Kidney (tissue), 14 donors: ENCODE data around the gene ARHGEF12. TPM values are rescaled to one million over a fixed set of nuclear protein-coding genes. Genes with fewer than 3 reads are reported as not detected.

ENCODE experiments used
- DNase-seq, 5 donors: peaks; one replicate each; pipeline ENCODE4 v3.0.0-alpha.2; 2013 to 2020
- FAIRE-seq: peaks from 2 replicates; lab custom pipeline; 2012; peaks lifted over from hg19 to GRCh38; lab: Jason Lieb, UNC
- H3K27ac ChIP-seq, 2 donors: one replicate each; pipeline ENCODE4 v1.7.0; 2013; ENCODE audit warnings: low read depth in 2 of 2, low read length in 2 of 2, inconsistent platforms in 1 of 2
- H3K27me3 ChIP-seq: one replicate; pipeline ENCODE4 v1.7.1; 2013; ENCODE audit warnings: low read length, inconsistent platforms; ENCODE audit not compliant: control insufficient read depth, insufficient read depth
- H3K36me3 ChIP-seq, 3 donors: one replicate each; pipeline versions ENCODE4 v1.7.0 to v1.7.1; 2013; ENCODE audit warnings: low read length in 3 of 3, control low read depth in 1 of 3, inconsistent platforms in 1 of 3; ENCODE audit not compliant: insufficient read depth in 3 of 3, control insufficient read depth in 2 of 3
- H3K4me1 ChIP-seq, 3 donors: one replicate each; pipeline versions ENCODE4 v1.7.0 to v1.7.1; 2013; ENCODE audit warnings: low read length in 3 of 3, inconsistent platforms in 1 of 3, low read depth in 1 of 3; ENCODE audit not compliant: control insufficient read depth in 2 of 3, insufficient read depth in 2 of 3
- H3K4me3 ChIP-seq, 3 donors: one replicate each; pipeline versions ENCODE4 v1.7.0 to v1.8.1; 2013; ENCODE audit warnings: low read length in 3 of 3, control low read depth in 1 of 3, inconsistent platforms in 1 of 3
- H3K9ac ChIP-seq, 3 donors: one replicate each; pipeline versions ENCODE4 v1.7.0 to v1.7.1; 2013; ENCODE audit warnings: low read length in 3 of 3, control low read depth in 1 of 3, inconsistent platforms in 1 of 3
- H3K9me3 ChIP-seq, 3 donors: one replicate each; pipeline versions ENCODE4 v1.7.0 to v1.7.1; 2013; ENCODE audit warnings: low read length in 3 of 3, control low read depth in 1 of 3, inconsistent platforms in 1 of 3; ENCODE audit not compliant: control insufficient read depth in 2 of 3, insufficient read depth in 1 of 3
- intact Hi-C: fragments of 100-400 bp; cut with DNase I; formaldehyde crosslinking; loops from one replicate; pipeline ENCODE4 v1.11.1; 2022
- polyA plus RNA-seq: library from polyadenylated mRNA; stranded (reverse); fragments of 350-450 nt; fragmentation: Illumina TruSeq; extraction: RNeasy Lipid Tissue Mini Kit (QIAGEN cat#74804); gene quantifications from one replicate; pipeline ENCODE4 v1.2.3, GENCODE V29; 2014; ENCODE audit warnings: low read depth, low replicate concordance; ENCODE audit not compliant: insufficient read depth
- total RNA-seq: library from RNA; stranded (reverse); fragmentation: NEBNext Ultra II Directional; extraction: Animal tissue kit (Norgen Biotek cat#: 25700); gene quantifications from one replicate; pipeline ENCODE4 v1.2.1, GENCODE V29; 2021
- TF ChIP-seq, protein P1 (sequence below): IDR thresholded peaks from 3 replicates; pipeline ENCODE4 v1.5.1; 2012; ENCODE audit warnings: mild to moderate bottlenecking, moderate library complexity, borderline replicate concordance; ENCODE audit not compliant: insufficient read depth; ENCODE audit errors: extremely low read depth
- donor health status: control.
- donor health status: control.
- donor health status: control.
- donor health status: control.
- donor health status: control.
- donor health status: DM: yes; HTN: yes; CAD: no.
- donor health status: Normal renal cell carcinoma (clear cell type).

ARHGEF12 gene
- total and polyA plus RNA-seq, 2 donors from 2014 or later: 21.1 to 161 TPM

DNA sequence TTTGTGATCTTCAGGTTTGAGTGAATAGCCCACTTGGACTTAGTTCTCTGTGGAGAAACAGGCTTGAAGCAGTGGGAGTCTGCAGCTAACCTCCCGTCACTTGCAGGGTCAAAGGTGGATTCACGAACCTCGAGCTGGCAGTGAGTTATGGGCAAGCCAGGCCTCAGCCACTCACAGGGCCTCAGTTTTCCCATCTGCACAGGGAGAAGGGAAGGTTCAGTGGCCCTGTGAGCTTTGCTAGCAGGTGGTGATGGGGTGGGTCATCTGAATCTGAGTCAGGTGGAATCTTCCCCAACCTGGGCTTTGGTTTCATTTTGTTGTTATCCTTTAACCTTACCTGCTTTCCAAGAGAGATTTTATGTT, 88.7 kb downstream of the ARHGEF12 start:
- DNase-seq (peak in 2 of 5 donors; percentile 12 to 29), FAIRE-seq (no peak)
- Histone ChIP-seq H3K36me3 (peaks cover 4 to 17% (median 6%) of the 10 kb centered on the region in 3 donors), H3K9me3 (no peaks in the 10 kb centered on the region), H3K9ac (no peak overlapping the region), H3K27me3 (no peaks in the 10 kb centered on the region), H3K27ac (no peak overlapping the region), H3K4me1 (peaks cover 0 to 10% (median 8%) of the 10 kb centered on the region in 3 donors), H3K4me3 (peak overlapping the region in 1 of 3 donors; percentile 8)
- TF ChIP-seq, protein P1, sequence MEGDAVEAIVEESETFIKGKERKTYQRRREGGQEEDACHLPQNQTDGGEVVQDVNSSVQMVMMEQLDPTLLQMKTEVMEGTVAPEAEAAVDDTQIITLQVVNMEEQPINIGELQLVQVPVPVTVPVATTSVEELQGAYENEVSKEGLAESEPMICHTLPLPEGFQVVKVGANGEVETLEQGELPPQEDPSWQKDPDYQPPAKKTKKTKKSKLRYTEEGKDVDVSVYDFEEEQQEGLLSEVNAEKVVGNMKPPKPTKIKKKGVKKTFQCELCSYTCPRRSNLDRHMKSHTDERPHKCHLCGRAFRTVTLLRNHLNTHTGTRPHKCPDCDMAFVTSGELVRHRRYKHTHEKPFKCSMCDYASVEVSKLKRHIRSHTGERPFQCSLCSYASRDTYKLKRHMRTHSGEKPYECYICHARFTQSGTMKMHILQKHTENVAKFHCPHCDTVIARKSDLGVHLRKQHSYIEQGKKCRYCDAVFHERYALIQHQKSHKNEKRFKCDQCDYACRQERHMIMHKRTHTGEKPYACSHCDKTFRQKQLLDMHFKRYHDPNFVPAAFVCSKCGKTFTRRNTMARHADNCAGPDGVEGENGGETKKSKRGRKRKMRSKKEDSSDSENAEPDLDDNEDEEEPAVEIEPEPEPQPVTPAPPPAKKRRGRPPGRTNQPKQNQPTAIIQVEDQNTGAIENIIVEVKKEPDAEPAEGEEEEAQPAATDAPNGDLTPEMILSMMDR: no peak
- intact Hi-C loops: no loop called here

DNA sequence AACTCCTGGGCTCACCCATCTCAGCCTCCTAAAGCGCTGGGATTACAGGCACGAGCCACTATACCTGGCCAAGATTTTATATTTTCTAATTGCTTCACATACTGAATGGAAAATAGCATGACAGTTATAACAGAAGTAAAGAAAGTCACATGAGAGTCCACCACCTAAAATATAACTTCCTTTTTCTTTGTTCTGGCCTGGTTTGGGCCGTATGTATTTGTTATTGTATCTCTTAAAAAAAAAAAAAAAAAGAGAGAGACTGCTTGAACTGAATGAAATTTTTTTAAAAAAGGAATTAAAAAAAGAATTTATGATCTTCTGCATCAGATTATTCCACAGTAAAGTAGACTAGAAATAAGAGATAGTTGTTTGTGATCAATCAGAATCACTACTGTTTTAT, 89.3 kb downstream of the ARHGEF12 start:
- Histone ChIP-seq H3K4me1 (peaks cover 0 to 10% (median 8%) of the 10 kb centered on the region in 3 donors), H3K9ac (no peak overlapping the region), H3K27me3 (no peaks in the 10 kb centered on the region), H3K27ac (no peak overlapping the region), H3K9me3 (no peaks in the 10 kb centered on the region), H3K4me3 (no peak overlapping the region), H3K36me3 (peaks cover 4 to 17% (median 6%) of the 10 kb centered on the region in 3 donors)
- FAIRE-seq: no peak
- no peak for DNase-seq
- intact Hi-C loops: no loop called here
- TF ChIP-seq, protein P1: no peak

DNA sequence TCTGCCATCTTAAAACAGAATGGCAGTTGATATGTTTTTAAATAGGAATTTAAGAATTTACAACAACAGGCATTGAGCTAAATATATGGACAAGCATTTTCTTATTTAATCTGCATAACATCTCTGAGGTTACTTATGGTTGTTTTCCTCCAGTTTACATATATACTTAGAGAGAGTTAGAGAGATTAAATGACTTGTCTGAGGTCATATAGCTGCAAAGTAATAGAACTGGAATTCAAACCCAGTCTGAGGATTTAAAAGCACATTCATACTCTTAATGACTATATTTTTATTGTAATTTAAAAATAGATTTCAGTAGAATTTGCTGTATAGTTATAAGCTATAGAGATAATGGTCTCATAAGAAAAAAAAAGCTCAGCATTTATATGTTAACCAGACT, 93.9 kb downstream of the ARHGEF12 start:
- TF ChIP-seq, protein P1: no peak
- Histone ChIP-seq H3K36me3 (peaks cover 0 to 28% (median 12%) of the 10 kb centered on the region in 3 donors), H3K27ac (no peak overlapping the region), H3K4me1 (peaks cover 0 to 6% (median 5%) of the 10 kb centered on the region in 3 donors), H3K4me3 (no peak overlapping the region), H3K9me3 (no peaks in the 10 kb centered on the region), H3K9ac (no peak overlapping the region), H3K27me3 (no peaks in the 10 kb centered on the region)
- intact Hi-C loops: no loop called here
- no peak for DNase-seq
- FAIRE-seq: no peak

DNA sequence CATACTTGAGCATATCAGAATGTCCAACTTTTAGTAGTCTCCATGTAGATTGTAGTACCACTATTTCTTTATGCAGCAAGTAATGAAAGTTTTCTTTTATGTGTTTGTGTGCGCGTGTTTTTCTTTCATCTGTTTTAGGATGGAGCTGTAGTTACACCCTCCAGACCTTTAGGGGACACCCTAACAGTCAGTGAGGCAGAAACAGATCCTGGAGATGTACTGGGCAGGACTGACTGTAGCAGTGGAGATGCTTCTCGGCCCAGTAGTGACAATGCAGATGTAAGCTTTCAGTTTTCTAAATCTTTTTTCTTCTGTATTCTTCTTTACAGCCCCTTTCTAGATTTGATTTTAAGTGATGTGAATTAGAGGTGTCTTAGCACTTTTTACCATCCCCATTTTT, 95.4 kb downstream of the ARHGEF12 start:
- Histone ChIP-seq H3K4me1 (peaks cover 0 to 6% (median 2%) of the 10 kb centered on the region in 3 donors), H3K4me3 (no peak overlapping the region), H3K36me3 (peaks cover 0 to 28% (median 14%) of the 10 kb centered on the region in 3 donors), H3K27ac (peak overlapping the region in 1 of 2 donors; percentile 46), H3K9me3 (no peaks in the 10 kb centered on the region), H3K27me3 (no peaks in the 10 kb centered on the region), H3K9ac (peak overlapping the region in 1 of 3 donors; percentile 43)
- intact Hi-C loops: no loop called here
- FAIRE-seq: no peak
- TF ChIP-seq, protein P1: no peak
- DNase-seq: peak in 1 of 5 donors; percentile 6
